ENCODE results near the gene STK32B.

GRCh38 chr4:5030221-5030620 lies 21.1 kb upstream of the STK32B start:
- TF ChIP-seq, protein P1, sequence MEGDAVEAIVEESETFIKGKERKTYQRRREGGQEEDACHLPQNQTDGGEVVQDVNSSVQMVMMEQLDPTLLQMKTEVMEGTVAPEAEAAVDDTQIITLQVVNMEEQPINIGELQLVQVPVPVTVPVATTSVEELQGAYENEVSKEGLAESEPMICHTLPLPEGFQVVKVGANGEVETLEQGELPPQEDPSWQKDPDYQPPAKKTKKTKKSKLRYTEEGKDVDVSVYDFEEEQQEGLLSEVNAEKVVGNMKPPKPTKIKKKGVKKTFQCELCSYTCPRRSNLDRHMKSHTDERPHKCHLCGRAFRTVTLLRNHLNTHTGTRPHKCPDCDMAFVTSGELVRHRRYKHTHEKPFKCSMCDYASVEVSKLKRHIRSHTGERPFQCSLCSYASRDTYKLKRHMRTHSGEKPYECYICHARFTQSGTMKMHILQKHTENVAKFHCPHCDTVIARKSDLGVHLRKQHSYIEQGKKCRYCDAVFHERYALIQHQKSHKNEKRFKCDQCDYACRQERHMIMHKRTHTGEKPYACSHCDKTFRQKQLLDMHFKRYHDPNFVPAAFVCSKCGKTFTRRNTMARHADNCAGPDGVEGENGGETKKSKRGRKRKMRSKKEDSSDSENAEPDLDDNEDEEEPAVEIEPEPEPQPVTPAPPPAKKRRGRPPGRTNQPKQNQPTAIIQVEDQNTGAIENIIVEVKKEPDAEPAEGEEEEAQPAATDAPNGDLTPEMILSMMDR (IDR thresholded peaks at IDR 0.05): no peak
- TF ChIP-seq EP300 (IDR thresholded peaks at IDR 0.05): no peak
